GM23338 (cell line): ENCODE measurements around the gene VGLL2. TPM values are rescaled to one million over a fixed set of nuclear protein-coding genes. Genes with fewer than 3 reads are reported as not detected.
A peak's percentile ranks its signal among the peaks of the same experiment; 100 is the strongest.

Experiments used
- ATAC-seq: fragments of 200-7000 bp; cut with Tn5 transposase; 3 replicates; pipeline ENCODE4 v1.9.1; 2020
- DNase-seq: peaks from one replicate; pipeline ENCODE4 v3.0.0-alpha.2; 2015; ENCODE audit warnings: low spot score
- H2AFZ ChIP-seq: fragments of 200-600 bp; sonication (generic); 2 replicates; pipeline ENCODE4 v1.8.0; 2016; ENCODE audit warnings: antibody characterized with exemption, mild to moderate bottlenecking, moderate library complexity
- H3F3A ChIP-seq: fragments of 200-600 bp; sonication (generic); replicated peaks from 2 replicates; pipeline ENCODE4 v1.8.0; 2017; ENCODE audit warnings: antibody characterized with exemption, mixed run types, low read depth
- H3K27ac ChIP-seq: fragments of 200-600 bp; sonication (generic); 2 replicates; pipeline ENCODE4 v1.6.1; 2016; ENCODE audit warnings: low read depth
- H3K27me3 ChIP-seq: fragments of 200-600 bp; sonication (generic); 2 replicates; pipeline ENCODE4 v1.8.0; 2016; ENCODE audit warnings: mild to moderate bottlenecking, mixed run types, moderate library complexity; ENCODE audit not compliant: insufficient read depth
- H3K36me3 ChIP-seq: fragments of 200-600 bp; sonication (generic); 2 replicates; pipeline ENCODE4 v1.8.0; 2016; ENCODE audit warnings: mild to moderate bottlenecking; ENCODE audit not compliant: insufficient read depth
- H3K4me1 ChIP-seq: fragments of 200-600 bp; sonication (generic); 2 replicates; pipeline ENCODE4 v1.8.0; 2016; ENCODE audit warnings: mild to moderate bottlenecking, moderate library complexity; ENCODE audit not compliant: insufficient read depth
- H3K4me2 ChIP-seq: fragments of 200-600 bp; sonication (generic); 2 replicates; pipeline ENCODE4 v1.7.1; 2017; ENCODE audit warnings: mixed run types
- H3K4me3 ChIP-seq: fragments of 200-600 bp; sonication (generic); 2 replicates; pipeline ENCODE4 v1.6.1; 2016; ENCODE audit warnings: mixed run types
- H3K79me2 ChIP-seq: fragments of 200-600 bp; sonication (generic); replicated peaks from 2 replicates; pipeline ENCODE4 v1.8.0; 2017; ENCODE audit warnings: mild to moderate bottlenecking; ENCODE audit not compliant: insufficient read depth
- H3K9me2 ChIP-seq: fragments of 200-600 bp; sonication (generic); 2 replicates; pipeline ENCODE4 v1.8.0; 2017; ENCODE audit not compliant: insufficient read depth
- H4K20me1 ChIP-seq: fragments of 200-600 bp; sonication (generic); replicated peaks from 2 replicates; pipeline ENCODE4 v1.8.0; 2017; ENCODE audit warnings: mild to moderate bottlenecking; ENCODE audit not compliant: insufficient read depth
- H3K27ac Mint-ChIP-seq: 2 replicates; pipeline ENCODE4 v1.8.0; 2020; ENCODE audit warnings: inconsistent platforms, mild to moderate bottlenecking, moderate library complexity, mixed read lengths
- H3K27me3 Mint-ChIP-seq: 3 replicates; pipeline ENCODE4 v1.8.0; 2022; ENCODE audit warnings: low read depth, mild to moderate bottlenecking, moderate library complexity, mixed read lengths, inconsistent platforms; ENCODE audit not compliant: insufficient read depth, poor library complexity
- H3K36me3 Mint-ChIP-seq: 3 replicates; pipeline ENCODE4 v1.8.0; 2021; ENCODE audit warnings: low read depth, mild to moderate bottlenecking, inconsistent platforms, moderate library complexity, mixed read lengths
- H3K4me1 Mint-ChIP-seq: 3 replicates; pipeline ENCODE4 v1.8.0; 2020; ENCODE audit warnings: mild to moderate bottlenecking, inconsistent platforms, mixed read lengths
- H3K4me3 Mint-ChIP-seq: 3 replicates; pipeline ENCODE4 v1.8.0; 2021; ENCODE audit warnings: moderate library complexity, mild to moderate bottlenecking, inconsistent platforms, mixed read lengths
- H3K9me3 Mint-ChIP-seq: 3 replicates; pipeline ENCODE4 v1.8.0; 2020; ENCODE audit warnings: moderate library complexity, mild to moderate bottlenecking, inconsistent platforms, mixed read lengths
- EZH2 ChIP-seq: fragments of 200-600 bp; sonication (generic); IDR thresholded peaks from one replicate; pipeline ENCODE4 v1.8.0; 2017; ENCODE audit warnings: antibody characterized with exemption, mild to moderate bottlenecking, low read depth; ENCODE audit not compliant: unreplicated experiment
- EZH2phosphoT487 ChIP-seq: fragments of 200-600 bp; sonication (generic); IDR thresholded peaks from one replicate; pipeline ENCODE4 v1.8.1; 2018; ENCODE audit warnings: antibody characterized with exemption; ENCODE audit not compliant: unreplicated experiment
- JUNB ChIP-seq: IDR thresholded peaks from one replicate; pipeline ENCODE4 v1.6.1; 2016; ENCODE audit warnings: antibody characterized with exemption; ENCODE audit not compliant: unreplicated experiment
- NANOG ChIP-seq: IDR thresholded peaks from 2 replicates; pipeline ENCODE4 v1.6.1; 2016; ENCODE audit warnings: antibody characterized with exemption, borderline replicate concordance
- polyA plus RNA-seq: library from polyadenylated mRNA; unstranded; fragments of >200 nt; fragmentation: Nextera tagmentation; extraction: Ambion mirVana; gene quantifications from 2 replicates; pipeline ENCODE4 v1.2.1, GENCODE V29; 2016
- total RNA-seq: library from RNA; depleted of rRNA; stranded (reverse); fragments of >200 nt; shearing (Covaris generic); gene quantifications from 2 replicates; pipeline ENCODE4 v1.2.3, GENCODE V29; 2014
- TF ChIP-seq, protein P1 (sequence below): IDR thresholded peaks from one replicate; pipeline ENCODE4 v1.6.1; 2018; ENCODE audit warnings: antibody characterized with exemption; ENCODE audit not compliant: unreplicated experiment

Gene VGLL2
- total and polyA plus RNA-seq, 2 experiments from 2014 or later, result not detected

DNA sequence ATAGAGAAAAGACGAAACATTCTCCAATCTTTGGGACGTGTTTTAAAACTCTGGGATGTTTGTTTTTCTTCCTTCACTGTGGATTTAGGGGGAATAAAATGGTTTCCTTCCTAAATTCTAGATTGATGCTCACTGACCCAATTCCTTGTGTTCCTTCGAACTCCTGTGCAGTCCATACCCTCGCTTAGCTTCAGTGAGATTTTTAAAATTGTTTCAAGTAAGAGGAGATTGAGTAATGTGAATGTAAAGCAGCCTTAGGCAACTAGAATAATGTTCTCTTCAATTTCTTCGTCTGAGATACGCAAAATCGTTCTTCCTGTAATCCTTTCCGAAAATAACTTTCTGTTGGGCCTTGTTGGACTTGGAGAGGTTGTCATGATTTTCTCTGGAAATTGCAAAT is 2.6 kb upstream of the VGLL2 start:
- DNase-seq (no peak), ATAC-seq (no peak)
- Histone ChIP-seq H3K27ac (no peak overlapping the region), H4K20me1 (peaks cover 8% of the 10 kb centered on the region; the same call in 1 of the 2 replicates), H3K4me3 (peak overlapping the region; percentile 75; the same call in 1 of the 2 replicates), H3F3A (no peaks in the 10 kb centered on the region), H3K27me3 (peaks cover 86% of the 10 kb centered on the region), H3K36me3 (no peaks in the 10 kb centered on the region), H3K9me2 (no peaks in the 10 kb centered on the region), H2AFZ (no peak overlapping the region), H3K4me1 (peaks cover 28% of the 10 kb centered on the region), H3K79me2 (no peaks in the 10 kb centered on the region), H3K4me2 (peak overlapping the region; percentile 88; the same call in 1 of the 2 replicates)
- Mint-ChIP-seq H3K4me1 (peaks cover 22% of the 10 kb centered on the region), H3K27ac (no peak overlapping the region), H3K4me3 (no peak overlapping the region), H3K9me3 (no peaks in the 10 kb centered on the region), H3K36me3 (no peaks in the 10 kb centered on the region), H3K27me3 (peaks cover 65% of the 10 kb centered on the region)
- TF ChIP-seq EZH2 (peak; percentile 70), JUNB (no peak)

DNA sequence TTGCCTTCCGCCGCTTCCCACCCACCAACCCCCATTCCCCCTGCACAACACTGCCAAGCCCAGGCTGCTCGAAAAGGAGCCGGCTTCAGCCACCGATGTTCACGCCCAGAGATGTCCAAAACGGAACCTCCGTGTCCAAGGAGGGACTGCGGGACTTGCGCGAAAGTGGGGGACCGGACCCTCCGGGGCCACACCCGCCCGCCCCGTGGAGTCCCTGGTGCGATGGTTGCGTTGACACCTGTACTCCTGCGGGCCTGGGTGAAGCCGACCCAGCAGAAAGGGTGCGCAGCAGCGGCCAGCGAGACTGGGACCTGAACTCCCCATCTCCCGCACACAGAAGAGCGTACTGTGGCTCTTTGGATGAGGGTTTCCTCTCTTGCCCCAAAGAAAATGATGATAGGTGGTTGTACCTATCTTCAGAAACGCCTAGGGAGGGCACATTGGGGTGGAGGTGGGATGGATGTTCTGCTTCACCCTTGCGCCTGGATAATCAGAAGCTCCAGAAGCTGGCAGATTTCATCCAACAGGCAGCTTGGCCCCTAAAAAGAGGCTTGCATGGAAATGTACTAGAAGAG is 1.9 kb upstream of the VGLL2 start:
- H3K4me3 ChIP-seq, result peak overlapping the region; percentile 75; the same call in 1 of the 2 replicates
- H3K9me3 Mint-ChIP-seq, result no peaks in the 10 kb centered on the region
- H4K20me1 ChIP-seq, result peaks cover 8% of the 10 kb centered on the region; the same call in 1 of the 2 replicates
- H3K27ac ChIP-seq, result no peak overlapping the region
- H2AFZ ChIP-seq, result no peak overlapping the region
- peaks cover 92% of the 10 kb centered on the region for H3K27me3 ChIP-seq
- H3K79me2 ChIP-seq, result no peaks in the 10 kb centered on the region
- no peaks in the 10 kb centered on the region for H3K36me3 ChIP-seq
- H3K9me2 ChIP-seq, result no peaks in the 10 kb centered on the region
- H3K4me1 ChIP-seq, result peaks cover 35% of the 10 kb centered on the region
- DNase-seq, result no peak
- no peaks in the 10 kb centered on the region for H3K36me3 Mint-ChIP-seq
- TF ChIP-seq EZH2phosphoT487 (peak; percentile 89), EZH2 (peak; percentile 74)
- TF ChIP-seq, protein P1, sequence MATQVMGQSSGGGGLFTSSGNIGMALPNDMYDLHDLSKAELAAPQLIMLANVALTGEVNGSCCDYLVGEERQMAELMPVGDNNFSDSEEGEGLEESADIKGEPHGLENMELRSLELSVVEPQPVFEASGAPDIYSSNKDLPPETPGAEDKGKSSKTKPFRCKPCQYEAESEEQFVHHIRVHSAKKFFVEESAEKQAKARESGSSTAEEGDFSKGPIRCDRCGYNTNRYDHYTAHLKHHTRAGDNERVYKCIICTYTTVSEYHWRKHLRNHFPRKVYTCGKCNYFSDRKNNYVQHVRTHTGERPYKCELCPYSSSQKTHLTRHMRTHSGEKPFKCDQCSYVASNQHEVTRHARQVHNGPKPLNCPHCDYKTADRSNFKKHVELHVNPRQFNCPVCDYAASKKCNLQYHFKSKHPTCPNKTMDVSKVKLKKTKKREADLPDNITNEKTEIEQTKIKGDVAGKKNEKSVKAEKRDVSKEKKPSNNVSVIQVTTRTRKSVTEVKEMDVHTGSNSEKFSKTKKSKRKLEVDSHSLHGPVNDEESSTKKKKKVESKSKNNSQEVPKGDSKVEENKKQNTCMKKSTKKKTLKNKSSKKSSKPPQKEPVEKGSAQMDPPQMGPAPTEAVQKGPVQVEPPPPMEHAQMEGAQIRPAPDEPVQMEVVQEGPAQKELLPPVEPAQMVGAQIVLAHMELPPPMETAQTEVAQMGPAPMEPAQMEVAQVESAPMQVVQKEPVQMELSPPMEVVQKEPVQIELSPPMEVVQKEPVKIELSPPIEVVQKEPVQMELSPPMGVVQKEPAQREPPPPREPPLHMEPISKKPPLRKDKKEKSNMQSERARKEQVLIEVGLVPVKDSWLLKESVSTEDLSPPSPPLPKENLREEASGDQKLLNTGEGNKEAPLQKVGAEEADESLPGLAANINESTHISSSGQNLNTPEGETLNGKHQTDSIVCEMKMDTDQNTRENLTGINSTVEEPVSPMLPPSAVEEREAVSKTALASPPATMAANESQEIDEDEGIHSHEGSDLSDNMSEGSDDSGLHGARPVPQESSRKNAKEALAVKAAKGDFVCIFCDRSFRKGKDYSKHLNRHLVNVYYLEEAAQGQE, result no peak
- peak overlapping the region; percentile 88; the same call in 1 of the 2 replicates for H3K4me2 ChIP-seq
- peak overlapping the region; percentile 42; the same call in 2 of the 3 replicates for H3K4me3 Mint-ChIP-seq
- peaks cover 27% of the 10 kb centered on the region for H3K4me1 Mint-ChIP-seq
- no peak for ATAC-seq
- H3F3A ChIP-seq, result no peaks in the 10 kb centered on the region
- peaks cover 72% of the 10 kb centered on the region for H3K27me3 Mint-ChIP-seq
- no peak overlapping the region for H3K27ac Mint-ChIP-seq

DNA sequence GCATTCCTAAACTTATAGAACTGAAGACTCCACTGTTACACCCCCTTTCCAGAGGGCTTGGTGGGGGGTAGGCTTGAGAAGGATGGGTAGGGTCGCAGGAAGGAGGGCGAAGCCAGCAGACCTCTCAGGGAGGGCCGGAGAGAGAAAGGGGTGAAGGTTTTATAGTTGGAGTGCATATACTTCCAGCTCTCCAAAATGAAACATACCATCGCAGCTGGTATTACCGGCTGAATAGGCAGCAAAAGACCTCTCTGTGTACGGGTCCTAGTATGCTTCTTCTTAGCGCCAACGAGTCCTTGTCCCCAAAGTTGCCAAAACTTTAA is 1.0 kb upstream of the VGLL2 start:
- Histone ChIP-seq H3K4me1 (peaks cover 43% of the 10 kb centered on the region), H3K79me2 (no peaks in the 10 kb centered on the region), H3K27me3 (peaks cover 100% of the 10 kb centered on the region), H3K36me3 (no peaks in the 10 kb centered on the region), H3K4me3 (peak overlapping the region; percentile 75), H3F3A (peaks cover 7% of the 10 kb centered on the region; the same call in 1 of the 2 replicates), H3K9me2 (no peaks in the 10 kb centered on the region), H3K27ac (no peak overlapping the region), H3K4me2 (peak overlapping the region; percentile 88), H4K20me1 (peaks cover 11% of the 10 kb centered on the region; the same call in 1 of the 2 replicates), H2AFZ (peak overlapping the region; percentile 49)
- Mint-ChIP-seq H3K27me3 (peaks cover 80% of the 10 kb centered on the region), H3K36me3 (no peaks in the 10 kb centered on the region), H3K4me3 (peak overlapping the region; percentile 80), H3K4me1 (peaks cover 31% of the 10 kb centered on the region), H3K27ac (no peak overlapping the region), H3K9me3 (0 out of 3 replicates have a peak, but pooled peaks cover 2% of the 10 kb centered on the region)
- DNase-seq, result peak; percentile 15
- ATAC-seq, result no peak
- TF ChIP-seq, protein P1, result no peak
- no peak for TF ChIP-seq NANOG
- no peak for TF ChIP-seq EZH2
